K562 (cell line): ENCODE data around the gene TEX54. TPM values are rescaled to one million over a fixed set of nuclear protein-coding genes. Genes with fewer than 3 reads are reported as not detected.
"Not testable (repeated sequence)": the region's sequence is repeated elsewhere in the genome, so short reads cannot be mapped to it uniquely, and the experiment has no call there.

ENCODE experiments used
- ATAC-seq: fragments of 200-7000 bp; cut with Tn5 transposase; 3 replicates; pipeline ENCODE4 v1.9.1; 2020; ENCODE audit warnings: moderate library complexity
- BruUV-seq: library from RNA; stranded (reverse); fragments of 400-500 nt; replicated peaks from 2 replicates; lab custom pipeline; 2021; lab: Mats Ljungman, UMichigan
- CTCF ChIA-PET: fragments of 300-600 bp; formaldehyde crosslinking; extraction: SDS; loops from one replicate; lab custom pipeline; 2021; ENCODE audit warnings: low intra/inter-chr PET ratio; lab: Yijun Ruan, JAX
- POLR2A ChIA-PET: fragments of 300-600, 350-650 bp; sonication (Branson Sonifier 250); formaldehyde crosslinking; extraction: SDS; loops from one replicate; lab custom pipeline; 2021; ENCODE audit warnings: antibody characterized with exemption, inconsistent platforms; lab: Yijun Ruan, JAX
- DNase-seq, 4 experiments: peaks; one replicate each; pipeline versions ENCODE4 v3.0.0 to v3.0.0-alpha.2; 2011 to 2018; ENCODE audit warnings: low spot score in 3 of 4, mixed read lengths in 3 of 4; ENCODE audit errors: extremely low read depth in 1 of 4
- FAIRE-seq: peaks from 2 replicates; lab custom pipeline; 2011; peaks lifted over from hg19 to GRCh38; lab: Jason Lieb, UNC
- H2AFZ ChIP-seq: 2 replicates; pipeline ENCODE4 v1.6.0; 2011; ENCODE audit warnings: low read depth, low read length, control low read depth, inconsistent platforms
- H3K27ac ChIP-seq: fragments of 200-600 bp; 3 replicates; pipeline ENCODE4 v1.8.0; 2011; ENCODE audit warnings: low read depth, mild to moderate bottlenecking, control low read depth, inconsistent platforms, low read length, moderate library complexity, mixed read lengths; ENCODE audit errors: extremely low read depth
- H3K27me3 ChIP-seq, 2 experiments: fragments of 300-600 bp in 1 of 2; 2 replicates in 1 of 2; 3 replicates in 1 of 2; pipeline versions ENCODE4 v1.6.0 to v1.8.0; 2011; ENCODE audit warnings: inconsistent platforms in 2 of 2, low read length in 2 of 2, mild to moderate bottlenecking in 1 of 2, mixed read lengths in 1 of 2, moderate library complexity in 1 of 2; ENCODE audit not compliant: control insufficient read depth in 2 of 2, insufficient read depth in 2 of 2
- H3K36me3 ChIP-seq: fragments of 300-600 bp; 3 replicates; pipeline ENCODE4 v1.8.0; 2011; ENCODE audit warnings: mild to moderate bottlenecking, low read length, inconsistent platforms; ENCODE audit not compliant: control insufficient read depth, insufficient read depth
- H3K4me1 ChIP-seq, 2 experiments: fragments of 200-600 bp in 1 of 2; replicated peaks in 1 of 2; 2 replicates in 1 of 2; 3 replicates in 1 of 2; pipeline versions ENCODE4 v1.5.1 to v1.8.0; 2011; ENCODE audit warnings: inconsistent platforms in 2 of 2, low read length in 2 of 2, mild to moderate bottlenecking in 1 of 2, mixed read lengths in 1 of 2, moderate library complexity in 1 of 2; ENCODE audit not compliant: control insufficient read depth in 2 of 2, insufficient read depth in 2 of 2
- H3K4me2 ChIP-seq: 2 replicates; pipeline ENCODE4 v1.6.1; 2011; ENCODE audit warnings: low read length, control low read depth, inconsistent platforms, mixed read lengths; ENCODE audit not compliant: insufficient read depth
- H3K4me3 ChIP-seq: fragments of 200-600 bp; sonication (generic), shearing (Covaris generic); 2 replicates; pipeline ENCODE4 v1.5.1; 2016; ENCODE audit warnings: control low read depth, inconsistent platforms
- H3K79me2 ChIP-seq: fragments of 200-600 bp; 3 replicates; pipeline ENCODE4 v1.8.0; 2011; ENCODE audit warnings: low read length, inconsistent platforms; ENCODE audit not compliant: control insufficient read depth, insufficient read depth
- H3K9ac ChIP-seq, 2 experiments: 2 replicates each; pipeline versions ENCODE4 v1.6.0 to v1.6.1; 2011; ENCODE audit warnings: low read depth in 2 of 2, low read length in 2 of 2, control low read depth in 1 of 2, inconsistent platforms in 1 of 2, mild to moderate bottlenecking in 1 of 2, mixed read lengths in 1 of 2; ENCODE audit not compliant: insufficient read depth in 1 of 2
- H3K9me1 ChIP-seq: one replicate; pipeline ENCODE4 v1.6.0; 2011; ENCODE audit warnings: inconsistent platforms, mild to moderate bottlenecking, low read length, moderate library complexity; ENCODE audit not compliant: control insufficient read depth, insufficient read depth
- H3K9me3 ChIP-seq: replicated peaks from 2 replicates; pipeline ENCODE4 v1.5.1; 2011; ENCODE audit warnings: low read depth, low read length, inconsistent platforms; ENCODE audit not compliant: control insufficient read depth, insufficient read depth
- H4K20me1 ChIP-seq: replicated peaks from 2 replicates; pipeline ENCODE4 v1.6.1; 2011; ENCODE audit warnings: low read length, inconsistent platforms, mixed read lengths; ENCODE audit not compliant: control insufficient read depth, insufficient read depth
- ATF3 ChIP-seq, 2 experiments: fragments of 450-650 bp in 1 of 2; sonication (generic) in 1 of 2; formaldehyde crosslinking in 1 of 2; IDR thresholded peaks in 1 of 2; conservative IDR thresholded peaks in 1 of 2; 2 replicates each; pipeline versions ENCODE4 v1.6.1 to v1.8.1; 2016 to 2023; ENCODE audit warnings: mild to moderate bottlenecking in 2 of 2, moderate library complexity in 2 of 2, inconsistent platforms in 1 of 2, missing genetic modification reagents in 1 of 2
- CEBPG ChIP-seq, 3 experiments: fragments of 200-800 bp in 1 of 3; sonication (Bioruptor generic) in 1 of 3; sonication (generic) in 1 of 3; formaldehyde crosslinking in 1 of 3; IDR thresholded peaks in 2 of 3; conservative IDR thresholded peaks in 1 of 3; 2 replicates each; pipeline versions ENCODE4 v1.6.1 to v1.8.0; 2016 to 2022; ENCODE audit warnings: missing compliant biosample characterization in 2 of 3, missing genetic modification characterization in 2 of 3, mild to moderate bottlenecking in 1 of 3, missing genetic modification reagents in 1 of 3
- IFI16 ChIP-seq: fragments of 250-450 bp; sonication (Bioruptor Pico); IDR thresholded peaks from 2 replicates; pipeline ENCODE4 v2.1.2; 2022; ENCODE audit warnings: mild to moderate bottlenecking, inconsistent platforms
- KLF13 ChIP-seq: fragments of 450-650 bp; IDR thresholded peaks from 2 replicates; pipeline ENCODE4 v1.6.1; 2016; ENCODE audit warnings: missing genetic modification characterization, low read depth, mild to moderate bottlenecking, missing compliant biosample characterization, moderate library complexity, borderline replicate concordance
- NFXL1 ChIP-seq: fragments of 450-650 bp; formaldehyde crosslinking; IDR thresholded peaks from 2 replicates; pipeline ENCODE4 v1.4.0; 2021; ENCODE audit warnings: mild to moderate bottlenecking
- PTTG1 ChIP-seq: fragments of 450-650 bp; IDR thresholded peaks from 2 replicates; pipeline ENCODE4 v1.6.1; 2016; ENCODE audit warnings: low read depth, mild to moderate bottlenecking, missing genetic modification characterization, missing compliant biosample characterization
- SIX5 ChIP-seq, 2 experiments: IDR thresholded peaks; 2 replicates each; pipeline ENCODE4 v1.6.1; 2011; ENCODE audit warnings: low read length in 2 of 2, borderline replicate concordance in 1 of 2, low read depth in 1 of 2, mild to moderate bottlenecking in 1 of 2, moderate library complexity in 1 of 2; ENCODE audit not compliant: insufficient read depth in 1 of 2
- WGBS: fragments of 100-300 bp; shearing (Covaris generic); methylation state at CpG from one replicate; pipeline ENCODE4 v1.1.6; 2016; ENCODE audit warnings: low coverage, mixed read lengths; ENCODE audit not compliant: insufficient coverage; ENCODE audit errors: missing lambda C conversion rate; 5-methylcytosine and 5-hydroxymethylcytosine counted together
- in situ Hi-C: fragments of 300-500 bp; cut with MboI; formaldehyde crosslinking; loops from 4 replicates; pipeline ENCODE4 v1.15.0; 2018; ENCODE audit warnings: inconsistent platforms, mixed read lengths
- intact Hi-C: fragments of 100-400 bp; cut with micrococcal nuclease; formaldehyde crosslinking; loops from 2 replicates; pipeline ENCODE4 v1.14.2; 2022
- polyA plus RNA-seq, 8 experiments: library from polyadenylated mRNA; depleted of rRNA in 4 of 8; stranded (reverse) in 5 of 8; unstranded in 3 of 8; fragments of >200 nt; fragmentation: Nextera tagmentation in 2 of 8; fragmentation: Illumina TruSeq in 1 of 8; extraction: Ambion mirVana in 2 of 8; extraction: Trizol in 1 of 8; gene quantifications; 2 replicates each; pipeline versions ENCODE4 v1.2.1 to v1.2.3, GENCODE V29; 2011 to 2014; ENCODE audit warnings: inconsistent platforms in 1 of 8, missing spikeins in 1 of 8
- total RNA-seq, 7 experiments: library from RNA; depleted of rRNA in 6 of 7; stranded (reverse); fragments of >200 nt in 6 of 7; fragmentation: Illumina TruSeq in 2 of 7; extraction: Trizol in 2 of 7; gene quantifications; 2 replicates each; pipeline versions ENCODE4 v1.2.1 to v1.2.3, GENCODE V29; 2011 to 2021; ENCODE audit warnings: low replicate concordance in 1 of 7

The TEX54 gene
- total and polyA plus RNA-seq, 9 of the 15 experiments (the other 6 are each of a cell fraction or from before 2014, with no cell fraction given), result not detected

GRCh38 chr11:62843466-62843865, 10.8 kb upstream of the TEX54 start:
- in situ Hi-C loops, result no loop called here
- Histone ChIP-seq H2AFZ (peak overlapping the region; percentile 1; the same call in 1 of the 2 replicates), H3K9me1 (no peaks in the 10 kb centered on the region), H4K20me1 (no peaks in the 10 kb centered on the region), H3K36me3 (no peaks in the 10 kb centered on the region), H3K4me1 (peaks cover 5 to 19% of the 10 kb centered on the region in 2 experiments; a peak in 3 of 5 replicates), H3K9ac (0 out of 4 replicates have a peak overlapping the region, but pooled peaks of 1 of the 2 experiments have one; percentile 40), H3K4me3 (no peak overlapping the region), H3K79me2 (peaks cover 14% of the 10 kb centered on the region), H3K4me2 (no peak overlapping the region), H3K9me3 (no peaks in the 10 kb centered on the region; the same call in 1 of the 2 replicates), H3K27ac (no peak overlapping the region), H3K27me3 (no peaks in the 10 kb centered on the region)
- CTCF ChIA-PET, result no interaction called here
- intact Hi-C loops, result loop anchor here (5.0 to 10.0 kb wide), 3 partner anchors 119 to 446 kb away; partner anchors contain the start of genes C11orf98, CSKMT, HNRNPUL2 and TTC9C
- 83% methylated on average over 3 of the region's 3 CpGs for WGBS
- DNase-seq, result no peak
- no peak for FAIRE-seq
- TF ChIP-seq PTTG1 (tag), result no peak
- TF ChIP-seq KLF13 (tag), result no peak
- TF ChIP-seq ATF3 (IDR thresholded peaks at IDR 0.05), result peak; percentile 48; the same call in 1 of the 2 replicates
- TF ChIP-seq ATF3 (CRISPR knock-in tag; conservative IDR thresholded peaks at IDR 0.05), result no peak
- peak; percentile 41; the same call in 1 of the 2 replicates for TF ChIP-seq CEBPG (CRISPR knock-in tag; IDR thresholded peaks at IDR 0.05)
- 0 out of 4 replicates have a peak, but pooled peaks of 1 of the 2 experiments have one; percentile 24 for TF ChIP-seq CEBPG (tag; conservative IDR thresholded peaks at IDR 0.05 in 1 of 2, IDR thresholded peaks at IDR 0.05 in 1 of 2)
- no peak for TF ChIP-seq IFI16 (CRISPR knock-in tag)
- no peak for TF ChIP-seq NFXL1 (CRISPR knock-in tag)
- no peak for TF ChIP-seq SIX5 (IDR thresholded peaks at IDR 0.05; ENCODE audit: borderline replicate concordance in 1 of 2, insufficient read depth in 1 of 2, low read depth in 1 of 2, low read length in 2 of 2)
- no peak for ATAC-seq
- POLR2A ChIA-PET, result interaction anchor here (0.6 to 6.3 kb wide), 3 partner anchors 11 to 56 kb away, joined by 3 to 100 read pairs (median 4); partner anchors contain the start of gene TMEM179B
- BruUV-seq, result no TSS peak

DNA sequence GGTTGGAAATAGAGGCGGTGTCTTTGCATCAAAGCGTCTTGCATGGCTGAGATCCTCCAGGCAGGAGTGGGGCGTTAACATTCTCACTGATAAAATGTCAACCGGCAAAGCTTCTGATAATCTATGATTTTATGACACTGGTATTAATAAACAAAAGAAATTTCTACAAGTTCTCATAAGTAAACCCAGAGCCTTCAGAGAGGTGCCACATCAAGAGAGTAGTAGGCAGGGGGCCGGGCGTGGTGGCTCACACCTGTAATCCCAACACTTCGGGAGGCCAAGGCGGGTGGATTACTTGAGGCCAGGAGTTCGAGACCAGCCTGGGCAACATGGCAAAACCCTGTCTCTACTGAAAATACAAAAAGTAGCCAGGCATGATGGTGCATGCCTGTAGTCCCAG, 10.2 kb upstream of the TEX54 start:
- POLR2A ChIA-PET, result interaction anchor here (0.6 to 6.3 kb wide), 4 partner anchors 11 to 54 kb away, joined by 3 to 100 read pairs (median 19); partner anchors contain the start of gene NXF1
- FAIRE-seq, H4K20me1 ChIP-seq, H3K9me1 ChIP-seq, H3K4me3 ChIP-seq, CTCF ChIA-PET, H3K4me2 ChIP-seq, H3K9ac ChIP-seq, ATAC-seq, H3K9me3 ChIP-seq, H3K27ac ChIP-seq, H3K27me3 ChIP-seq, DNase-seq, H3K36me3 ChIP-seq, BruUV-seq, in situ Hi-C loops: not testable (repeated sequence)
- 69% methylated on average over 9 of the region's 9 CpGs for WGBS
- peaks cover 19% of the 10 kb centered on the region for H3K79me2 ChIP-seq
- peak overlapping the region; percentile 92 for H2AFZ ChIP-seq
- intact Hi-C loops, result loop anchor here (5.0 to 10.0 kb wide), 3 partner anchors 118 to 446 kb away; partner anchors contain the start of genes C11orf98, CSKMT, HNRNPUL2 and TTC9C
- peaks cover 5 to 19% of the 10 kb centered on the region in 2 experiments; a peak in 3 of 5 replicates for H3K4me1 ChIP-seq
